HepG2 (cell line): ENCODE data around the gene P2RX7. TPM values are rescaled to one million over a fixed set of nuclear protein-coding genes. Genes with fewer than 3 reads are reported as not detected.

ENCODE experiments used
- ATAC-seq: fragments of 200-7000 bp; cut with Tn5 transposase; 3 replicates; pipeline ENCODE4 v1.9.1; 2020; ENCODE audit warnings: mild to moderate bottlenecking, moderate library complexity
- BruUV-seq: library from RNA; stranded (reverse); fragments of 400-500 nt; replicated peaks from 2 replicates; lab custom pipeline; 2021; lab: Mats Ljungman, UMichigan
- CTCF ChIA-PET: fragments of 300-600 bp; formaldehyde crosslinking; extraction: SDS; loops from one replicate; lab custom pipeline; 2021; ENCODE audit warnings: low total read pairs, inconsistent platforms, low intra/inter-chr PET ratio; lab: Yijun Ruan, JAX
- POLR2A ChIA-PET: fragments of 350-600 bp; sonication (Branson Sonifier 250); formaldehyde crosslinking; loops from one replicate; lab custom pipeline; 2020; ENCODE audit warnings: antibody characterized with exemption, inconsistent platforms; lab: Yijun Ruan, JAX
- DNase-seq: peaks from one replicate; pipeline ENCODE4 v3.0.0-alpha.2; 2015; ENCODE audit warnings: low spot score
- FAIRE-seq: peaks from 3 replicates; lab custom pipeline; 2011; peaks lifted over from hg19 to GRCh38; lab: Jason Lieb, UNC
- H2AFZ ChIP-seq: one replicate; pipeline ENCODE4 v1.6.1; 2011; ENCODE audit warnings: low read length, inconsistent platforms
- H3K27ac ChIP-seq: fragments of 300-600 bp; 3 replicates; pipeline ENCODE4 v1.8.0; 2011; ENCODE audit warnings: mixed run types, mild to moderate bottlenecking, mixed read lengths, low read length, inconsistent platforms; ENCODE audit not compliant: insufficient read depth; ENCODE audit errors: extremely low read length
- H3K27me3 ChIP-seq, 2 experiments: fragments of 200-600 bp in 1 of 2; 2 replicates in 1 of 2; 3 replicates in 1 of 2; pipeline versions ENCODE4 v1.6.0 to v1.8.0; 2011; ENCODE audit warnings: low read length in 2 of 2, mild to moderate bottlenecking in 2 of 2, moderate library complexity in 2 of 2, inconsistent platforms in 1 of 2; ENCODE audit not compliant: insufficient read depth in 2 of 2, control insufficient read depth in 1 of 2
- H3K36me3 ChIP-seq, 2 experiments: fragments of 200-600 bp in 1 of 2; replicated peaks in 1 of 2; 2 replicates in 1 of 2; 3 replicates in 1 of 2; pipeline versions ENCODE4 v1.5.1 to v1.8.0; 2011; ENCODE audit warnings: low read length in 2 of 2, inconsistent platforms in 1 of 2; ENCODE audit not compliant: insufficient read depth in 2 of 2, control insufficient read depth in 1 of 2
- H3K4me1 ChIP-seq: 2 replicates; pipeline ENCODE4 v1.5.1; 2012; ENCODE audit warnings: low read length, inconsistent platforms; ENCODE audit not compliant: insufficient read depth
- H3K4me2 ChIP-seq: 2 replicates; pipeline ENCODE4 v1.6.0; 2011; ENCODE audit warnings: low read depth, low read length, inconsistent platforms
- H3K4me3 ChIP-seq, 3 experiments: fragments of 200-600 bp in 1 of 3; sonication (generic), shearing (Covaris generic) in 1 of 3; replicated peaks in 1 of 3; 2 replicates each; pipeline ENCODE4 v1.5.1; 2011 to 2016; ENCODE audit warnings: low read length in 3 of 3, inconsistent platforms in 2 of 3, low read depth in 2 of 3, mild to moderate bottlenecking in 2 of 3, control low read depth in 1 of 3, mixed read lengths in 1 of 3; ENCODE audit not compliant: insufficient read depth in 1 of 3
- H3K79me2 ChIP-seq: one replicate; pipeline ENCODE4 v1.6.1; 2011; ENCODE audit warnings: low read length, inconsistent platforms; ENCODE audit not compliant: insufficient read depth
- H3K9ac ChIP-seq: 2 replicates; pipeline ENCODE4 v1.6.0; 2011; ENCODE audit warnings: mild to moderate bottlenecking, low read depth, low read length, inconsistent platforms; ENCODE audit not compliant: insufficient read depth
- H3K9me3 ChIP-seq: 2 replicates; pipeline ENCODE4 v1.5.1; 2012; ENCODE audit warnings: mild to moderate bottlenecking, low read length
- H4K20me1 ChIP-seq: 2 replicates; pipeline ENCODE4 v1.6.0; 2011; ENCODE audit warnings: inconsistent platforms, mild to moderate bottlenecking, low read length, moderate library complexity; ENCODE audit not compliant: insufficient read depth
- KDM3A ChIP-seq: IDR thresholded peaks from 2 replicates; pipeline ENCODE4 v1.6.1; 2018; ENCODE audit warnings: low read depth, missing compliant biosample characterization
- LCORL ChIP-seq, 2 experiments: fragments of 450-650 bp in 1 of 2; sonication (generic) in 1 of 2; formaldehyde crosslinking in 1 of 2; IDR thresholded peaks; 2 replicates each; pipeline versions ENCODE4 v1.5.0 to v1.6.1; 2017 to 2020; ENCODE audit warnings: antibody characterized with exemption in 1 of 2, missing genetic modification reagents in 1 of 2
- NR2F6 ChIP-seq, 2 experiments: IDR thresholded peaks; 2 replicates each; pipeline ENCODE4 v1.6.1; 2016; ENCODE audit warnings: antibody characterized with exemption in 1 of 2, mild to moderate bottlenecking in 1 of 2
- STAG1 ChIP-seq: sonication (generic); formaldehyde crosslinking; IDR thresholded peaks from 2 replicates; pipeline ENCODE4 v1.4.0; 2020; ENCODE audit warnings: missing genetic modification reagents
- TBL1XR1 ChIP-seq: fragments of 150-350 bp; IDR thresholded peaks from 2 replicates; pipeline ENCODE4 v1.6.1; 2014; ENCODE audit warnings: borderline replicate concordance, low read length; ENCODE audit not compliant: partially characterized antibody
- TBX2 ChIP-seq: sonication (generic); formaldehyde crosslinking; IDR thresholded peaks from 2 replicates; pipeline ENCODE4 v1.5.0; 2020; ENCODE audit warnings: missing genetic modification reagents, mild to moderate bottlenecking, borderline replicate concordance
- TSC22D2 ChIP-seq: sonication (generic); formaldehyde crosslinking; IDR thresholded peaks from 2 replicates; pipeline ENCODE4 v1.5.1; 2020; ENCODE audit warnings: missing genetic modification reagents, mild to moderate bottlenecking, borderline replicate concordance
- ZFP37 ChIP-seq: sonication (generic); formaldehyde crosslinking; IDR thresholded peaks from 2 replicates; pipeline ENCODE4 v1.4.0; 2020; ENCODE audit warnings: missing genetic modification reagents, borderline replicate concordance
- ZNF616 ChIP-seq: sonication (generic); formaldehyde crosslinking; IDR thresholded peaks from 2 replicates; pipeline ENCODE4 v1.5.0; 2020; ENCODE audit warnings: low read depth, mild to moderate bottlenecking, missing genetic modification reagents
- ZNF644 ChIP-seq: IDR thresholded peaks from 2 replicates; pipeline ENCODE4 v1.6.1; 2016; ENCODE audit warnings: low read depth
- ZNF841 ChIP-seq: sonication (generic); formaldehyde crosslinking; IDR thresholded peaks from 2 replicates; pipeline ENCODE4 v1.8.1; 2023; ENCODE audit warnings: missing genetic modification reagents, borderline replicate concordance
- WGBS: methylation state at CpG from one replicate; pipeline ENCODE4 v1.1.6; 2017; ENCODE audit warnings: low lambda C conversion rate; 5-methylcytosine and 5-hydroxymethylcytosine counted together
- in situ Hi-C: cut with HindIII; loops from 2 replicates; pipeline ENCODE4 v1.10.0; 2017; ENCODE audit warnings: low pct_unique_long_range_greater_than_20kb; ENCODE audit not compliant: extremely low pct_ligation_motif_present
- intact Hi-C: fragments of 100-400 bp; cut with micrococcal nuclease; formaldehyde crosslinking; loops from one replicate; pipeline ENCODE4 v1.10.0; 2022; ENCODE audit not compliant: unreplicated experiment
- polyA plus RNA-seq, 8 experiments: library from polyadenylated mRNA; depleted of rRNA in 3 of 8; stranded (reverse) in 7 of 8; unstranded in 1 of 8; fragments of >200 nt; fragmentation: Illumina TruSeq in 4 of 8; extraction: Trizol in 4 of 8; gene quantifications; 2 replicates each; pipeline versions ENCODE4 v1.2.1 to v1.2.3, GENCODE V29; 2011 to 2016; ENCODE audit warnings: low read depth in 4 of 8, missing spikeins in 1 of 8, mixed read lengths in 1 of 8; ENCODE audit not compliant: insufficient read depth in 1 of 8
- total RNA-seq, 5 experiments: library from RNA; depleted of rRNA; stranded (reverse); fragments of >200 nt; fragmentation: Illumina TruSeq; extraction: Trizol; gene quantifications; 2 replicates each; pipeline ENCODE4 v1.2.3, GENCODE V29; 2016; ENCODE audit warnings: low read depth in 1 of 5
- TF ChIP-seq, protein P1 (sequence below): sonication (generic); formaldehyde crosslinking; IDR thresholded peaks from 2 replicates; pipeline ENCODE4 v1.5.0; 2020; ENCODE audit warnings: mild to moderate bottlenecking, missing genetic modification reagents, moderate library complexity
- TF ChIP-seq, protein P2 (sequence below): sonication (generic); formaldehyde crosslinking; IDR thresholded peaks from 2 replicates; pipeline ENCODE4 v1.4.0; 2020; ENCODE audit warnings: missing genetic modification reagents, borderline replicate concordance
- TF ChIP-seq, protein P3 (sequence below): sonication (generic); formaldehyde crosslinking; IDR thresholded peaks from 2 replicates; pipeline ENCODE4 v1.9.0; 2022; ENCODE audit warnings: missing genetic modification reagents, mild to moderate bottlenecking, borderline replicate concordance
- TF ChIP-seq, protein P4 (sequence below): sonication (generic); formaldehyde crosslinking; IDR thresholded peaks from 2 replicates; pipeline ENCODE4 v1.5.1; 2020; ENCODE audit warnings: mild to moderate bottlenecking, moderate library complexity, missing genetic modification reagents

P2RX7 gene
- total and polyA plus RNA-seq, 2 of the 13 experiments (the other 11 are each of a cell fraction or from before 2014, with no cell fraction given), result 0.13 to 0.73 TPM

DNA sequence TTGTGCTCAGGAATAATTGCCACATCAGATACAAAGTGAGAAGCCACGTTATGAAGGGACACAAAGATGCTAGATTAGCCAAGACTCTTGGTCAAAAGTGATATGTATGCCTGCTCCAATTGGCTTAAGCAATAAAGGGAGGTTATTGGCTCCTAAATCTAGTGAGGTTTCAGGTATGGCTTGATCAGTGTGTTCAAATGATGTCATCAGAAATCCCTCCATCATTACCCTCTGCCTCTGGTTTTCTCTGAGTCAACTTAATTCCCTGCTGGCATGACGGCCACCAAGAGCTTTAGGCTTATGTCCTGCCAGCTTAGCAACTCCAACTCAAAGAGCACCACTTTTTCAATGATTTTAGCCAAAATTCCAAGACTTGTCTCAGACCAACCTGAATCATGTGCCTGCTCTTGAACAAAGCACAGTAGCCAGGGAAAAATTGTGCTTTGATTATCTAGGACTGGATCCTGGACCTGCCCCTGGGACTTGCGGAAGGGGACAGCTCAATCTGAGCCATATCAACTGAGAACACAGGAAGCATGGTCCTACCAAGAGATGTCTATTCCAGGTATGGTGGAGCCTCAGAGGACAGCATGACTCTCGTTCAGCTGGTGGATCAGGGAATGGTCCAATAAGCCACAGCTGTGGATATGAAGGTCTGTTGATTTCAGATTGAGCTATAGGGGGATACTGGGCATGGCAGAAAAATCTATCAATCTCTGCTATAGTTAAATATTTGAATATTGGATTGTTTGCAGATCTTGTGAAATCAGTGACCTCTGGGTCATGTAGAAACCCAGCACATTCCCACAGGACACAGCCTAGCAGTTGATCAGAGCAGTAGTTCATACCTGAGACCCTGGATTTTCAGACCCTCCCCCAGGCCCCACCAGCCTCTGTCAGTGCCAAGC, 16.1 kb upstream of the P2RX7 start:
- ATAC-seq (peak; percentile 88), DNase-seq (peak; percentile 78), FAIRE-seq (peak; percentile 78)
- ChIA-PET POLR2A (interaction anchor here (0.6 to 1.6 kb wide), 8 partner anchors 10 to 374 kb away, joined by 3 to 5 read pairs (median 4); partner anchors contain the start of gene HNF1A), CTCF (no interaction called here)
- Histone ChIP-seq H3K9ac (no peak overlapping the region), H3K36me3 (no peaks in the 10 kb centered on the region), H3K4me1 (peaks cover 23% of the 10 kb centered on the region), H4K20me1 (no peaks in the 10 kb centered on the region), H3K27me3 (no peaks in the 10 kb centered on the region), H3K4me2 (peak overlapping the region; percentile 32), H3K4me3 (no peak overlapping the region), H2AFZ (no peak overlapping the region), H3K79me2 (no peaks in the 10 kb centered on the region), H3K9me3 (no peaks in the 10 kb centered on the region), H3K27ac (no peak overlapping the region)
- BruUV-seq, result no TSS peak
- 12% methylated on average over 4 of the region's 4 CpGs for WGBS
- intact Hi-C loops, result loop anchor here (10.0 kb wide), 1 partner anchor 98 kb away; the partner anchor contains the start of gene P2RX4
- in situ Hi-C loops, result no loop called here
- TF ChIP-seq ZNF644 (CRISPR knock-in tag), result no peak
- no peak for TF ChIP-seq TSC22D2
- TF ChIP-seq, protein P1, sequence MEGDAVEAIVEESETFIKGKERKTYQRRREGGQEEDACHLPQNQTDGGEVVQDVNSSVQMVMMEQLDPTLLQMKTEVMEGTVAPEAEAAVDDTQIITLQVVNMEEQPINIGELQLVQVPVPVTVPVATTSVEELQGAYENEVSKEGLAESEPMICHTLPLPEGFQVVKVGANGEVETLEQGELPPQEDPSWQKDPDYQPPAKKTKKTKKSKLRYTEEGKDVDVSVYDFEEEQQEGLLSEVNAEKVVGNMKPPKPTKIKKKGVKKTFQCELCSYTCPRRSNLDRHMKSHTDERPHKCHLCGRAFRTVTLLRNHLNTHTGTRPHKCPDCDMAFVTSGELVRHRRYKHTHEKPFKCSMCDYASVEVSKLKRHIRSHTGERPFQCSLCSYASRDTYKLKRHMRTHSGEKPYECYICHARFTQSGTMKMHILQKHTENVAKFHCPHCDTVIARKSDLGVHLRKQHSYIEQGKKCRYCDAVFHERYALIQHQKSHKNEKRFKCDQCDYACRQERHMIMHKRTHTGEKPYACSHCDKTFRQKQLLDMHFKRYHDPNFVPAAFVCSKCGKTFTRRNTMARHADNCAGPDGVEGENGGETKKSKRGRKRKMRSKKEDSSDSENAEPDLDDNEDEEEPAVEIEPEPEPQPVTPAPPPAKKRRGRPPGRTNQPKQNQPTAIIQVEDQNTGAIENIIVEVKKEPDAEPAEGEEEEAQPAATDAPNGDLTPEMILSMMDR (CRISPR knock-in tag), result 0 out of 2 replicates have a peak, but pooled peaks have one; percentile 4
- TF ChIP-seq, protein P2, sequence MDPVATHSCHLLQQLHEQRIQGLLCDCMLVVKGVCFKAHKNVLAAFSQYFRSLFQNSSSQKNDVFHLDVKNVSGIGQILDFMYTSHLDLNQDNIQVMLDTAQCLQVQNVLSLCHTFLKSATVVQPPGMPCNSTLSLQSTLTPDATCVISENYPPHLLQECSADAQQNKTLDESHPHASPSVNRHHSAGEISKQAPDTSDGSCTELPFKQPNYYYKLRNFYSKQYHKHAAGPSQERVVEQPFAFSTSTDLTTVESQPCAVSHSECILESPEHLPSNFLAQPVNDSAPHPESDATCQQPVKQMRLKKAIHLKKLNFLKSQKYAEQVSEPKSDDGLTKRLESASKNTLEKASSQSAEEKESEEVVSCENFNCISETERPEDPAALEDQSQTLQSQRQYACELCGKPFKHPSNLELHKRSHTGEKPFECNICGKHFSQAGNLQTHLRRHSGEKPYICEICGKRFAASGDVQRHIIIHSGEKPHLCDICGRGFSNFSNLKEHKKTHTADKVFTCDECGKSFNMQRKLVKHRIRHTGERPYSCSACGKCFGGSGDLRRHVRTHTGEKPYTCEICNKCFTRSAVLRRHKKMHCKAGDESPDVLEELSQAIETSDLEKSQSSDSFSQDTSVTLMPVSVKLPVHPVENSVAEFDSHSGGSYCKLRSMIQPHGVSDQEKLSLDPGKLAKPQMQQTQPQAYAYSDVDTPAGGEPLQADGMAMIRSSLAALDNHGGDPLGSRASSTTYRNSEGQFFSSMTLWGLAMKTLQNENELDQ, result no peak
- TF ChIP-seq LCORL (IDR thresholded peaks at IDR 0.05), result no peak
- TF ChIP-seq LCORL (CRISPR knock-in tag; IDR thresholded peaks at IDR 0.05), result peak; percentile 29; the same call in 1 of the 2 replicates
- TF ChIP-seq, protein P3, sequence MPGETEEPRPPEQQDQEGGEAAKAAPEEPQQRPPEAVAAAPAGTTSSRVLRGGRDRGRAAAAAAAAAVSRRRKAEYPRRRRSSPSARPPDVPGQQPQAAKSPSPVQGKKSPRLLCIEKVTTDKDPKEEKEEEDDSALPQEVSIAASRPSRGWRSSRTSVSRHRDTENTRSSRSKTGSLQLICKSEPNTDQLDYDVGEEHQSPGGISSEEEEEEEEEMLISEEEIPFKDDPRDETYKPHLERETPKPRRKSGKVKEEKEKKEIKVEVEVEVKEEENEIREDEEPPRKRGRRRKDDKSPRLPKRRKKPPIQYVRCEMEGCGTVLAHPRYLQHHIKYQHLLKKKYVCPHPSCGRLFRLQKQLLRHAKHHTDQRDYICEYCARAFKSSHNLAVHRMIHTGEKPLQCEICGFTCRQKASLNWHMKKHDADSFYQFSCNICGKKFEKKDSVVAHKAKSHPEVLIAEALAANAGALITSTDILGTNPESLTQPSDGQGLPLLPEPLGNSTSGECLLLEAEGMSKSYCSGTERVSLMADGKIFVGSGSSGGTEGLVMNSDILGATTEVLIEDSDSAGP (CRISPR knock-in tag), result no peak
- TF ChIP-seq, protein P4, sequence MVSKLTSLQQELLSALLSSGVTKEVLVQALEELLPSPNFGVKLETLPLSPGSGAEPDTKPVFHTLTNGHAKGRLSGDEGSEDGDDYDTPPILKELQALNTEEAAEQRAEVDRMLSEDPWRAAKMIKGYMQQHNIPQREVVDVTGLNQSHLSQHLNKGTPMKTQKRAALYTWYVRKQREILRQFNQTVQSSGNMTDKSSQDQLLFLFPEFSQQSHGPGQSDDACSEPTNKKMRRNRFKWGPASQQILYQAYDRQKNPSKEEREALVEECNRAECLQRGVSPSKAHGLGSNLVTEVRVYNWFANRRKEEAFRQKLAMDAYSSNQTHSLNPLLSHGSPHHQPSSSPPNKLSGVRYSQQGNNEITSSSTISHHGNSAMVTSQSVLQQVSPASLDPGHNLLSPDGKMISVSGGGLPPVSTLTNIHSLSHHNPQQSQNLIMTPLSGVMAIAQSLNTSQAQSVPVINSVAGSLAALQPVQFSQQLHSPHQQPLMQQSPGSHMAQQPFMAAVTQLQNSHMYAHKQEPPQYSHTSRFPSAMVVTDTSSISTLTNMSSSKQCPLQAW, result no peak
- no peak for TF ChIP-seq STAG1 (CRISPR knock-in tag)
- peak; percentile 45 for TF ChIP-seq TBL1XR1
- no peak for TF ChIP-seq ZNF616 (CRISPR knock-in tag)
- peak; percentile 98 for TF ChIP-seq NR2F6 (IDR thresholded peaks at IDR 0.05)
- peak; percentile 97 for TF ChIP-seq NR2F6 (CRISPR knock-in tag; IDR thresholded peaks at IDR 0.05)
- TF ChIP-seq TBX2 (CRISPR knock-in tag), result peak; percentile 29; the same call in 1 of the 2 replicates
- TF ChIP-seq KDM3A (CRISPR knock-in tag), result no peak
- TF ChIP-seq ZNF841, result no peak
- TF ChIP-seq ZFP37 (CRISPR knock-in tag), result no peak
